Embryonic facial prominence (tissue), 1 donor: ENCODE data around the gene BTF3L4.
"Not testable (repeated sequence)": the region's sequence is repeated elsewhere in the genome, so short reads cannot be mapped to it uniquely, and the experiment has no call there.

Experiments used
- DNase-seq: peaks from one replicate; pipeline ENCODE4 v3.0.0-alpha.2; 2016; ENCODE audit errors: extremely low spot score

Gene BTF3L4

DNA sequence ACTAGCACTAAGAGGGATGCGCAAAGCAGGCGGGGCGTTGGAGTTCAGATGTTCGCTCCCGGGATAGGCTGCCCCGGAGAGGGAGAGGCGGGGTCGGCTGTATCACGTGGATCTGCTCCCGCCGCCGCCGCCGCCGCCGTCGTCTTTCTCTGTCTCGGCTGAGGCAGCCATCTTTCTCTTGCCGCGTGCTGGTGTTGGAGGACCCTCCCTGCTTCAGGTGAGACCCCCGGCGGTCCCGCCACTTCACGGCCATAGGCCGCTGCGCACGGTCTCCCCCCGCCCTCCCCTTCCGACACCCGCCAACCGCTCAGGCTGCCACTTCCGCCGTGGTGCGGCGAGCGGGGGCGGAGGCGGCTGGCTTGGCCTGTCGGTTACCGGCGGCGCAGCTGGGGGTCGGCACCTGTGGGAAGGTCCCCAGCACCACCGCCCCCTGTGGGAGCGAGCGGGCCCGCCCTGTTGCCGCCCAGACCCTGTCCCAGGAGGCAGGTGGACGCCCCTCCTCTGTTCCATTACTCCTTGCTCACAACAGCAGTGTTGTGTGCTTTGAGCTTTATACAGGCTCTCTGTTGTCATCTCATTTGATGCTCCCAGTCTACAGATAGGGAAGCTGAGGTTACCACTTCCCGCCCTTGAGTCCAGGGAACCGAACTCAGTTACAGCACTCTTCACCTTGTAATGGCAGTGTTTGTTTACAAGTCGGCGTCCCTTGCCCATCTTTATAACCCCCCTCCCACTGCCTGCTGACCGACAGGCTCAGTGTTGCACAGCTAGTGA, at the start of gene BTF3L4:
TSS of gene BTF3L4 (plus strand) at position 133 of the 774 bp plus-strand sequence. CDS start 3,553 bp downstream, outside the sequence.
- DNase-seq = peak; percentile 93

DNA sequence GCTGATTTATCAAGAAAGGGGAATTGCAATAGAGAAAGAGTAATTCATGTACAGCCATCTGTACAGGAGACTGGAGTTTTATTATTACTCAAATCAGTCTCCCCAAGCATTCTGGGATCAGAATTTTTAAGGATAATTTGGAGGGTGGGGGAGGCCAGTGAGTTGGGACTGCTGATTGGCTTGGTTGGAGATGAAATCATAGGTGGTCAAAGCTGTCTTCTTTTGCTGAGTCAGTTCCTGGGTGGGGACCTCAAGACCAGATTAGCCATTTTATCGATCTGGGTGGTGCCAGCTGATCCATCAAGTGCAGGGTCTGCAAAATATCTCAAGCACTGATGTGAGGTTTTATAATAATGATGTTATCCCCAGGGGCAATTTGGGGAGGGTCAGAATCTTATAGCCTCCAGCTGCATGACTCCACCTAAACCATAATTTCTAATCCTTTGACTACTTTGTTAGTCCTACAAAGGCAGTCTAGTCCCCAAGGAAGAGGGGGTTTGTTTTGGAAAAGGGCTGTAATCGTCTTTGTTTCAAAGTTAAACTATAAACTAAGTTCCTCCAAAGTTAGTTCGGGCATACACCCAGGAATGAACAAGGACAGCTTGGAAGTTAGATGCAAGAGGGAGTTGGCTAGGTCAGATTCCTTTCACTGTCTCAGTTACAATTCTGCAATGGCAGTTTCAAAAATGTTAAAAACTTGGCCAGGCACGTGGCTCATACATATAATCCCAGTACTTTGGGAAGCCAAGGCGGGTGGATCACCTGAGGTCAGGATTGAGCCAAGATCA, 48.7 kb upstream of the BTF3L4 start:
- DNase-seq = no peak

- DNase-seq = no peak
These were observed 47.9 kb upstream of the BTF3L4 start for GRCh38 chr1:52008071-52008809.

- no peak for DNase-seq
These were observed 34.0 kb upstream of the BTF3L4 start for GRCh38 chr1:52022133-52022532.

DNA sequence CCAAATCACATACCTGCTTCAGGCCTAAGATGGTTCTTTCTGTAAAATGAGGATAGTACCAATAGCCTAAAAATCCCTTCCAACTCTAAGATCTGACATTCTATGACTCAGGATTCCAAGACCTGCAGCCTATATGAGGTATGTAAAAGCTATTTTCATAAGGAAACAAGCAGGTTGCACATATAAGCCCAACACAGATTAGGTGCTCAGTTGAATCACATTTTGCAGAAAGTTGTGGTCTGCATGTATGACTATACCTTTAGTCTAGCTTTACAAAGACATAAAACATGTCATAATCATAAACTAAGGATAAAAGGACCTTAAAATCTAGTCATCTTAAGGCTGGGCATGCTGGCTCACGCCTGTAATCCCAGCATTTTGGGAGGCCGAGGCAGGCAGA, 29.8 kb upstream of the BTF3L4 start:
- DNase-seq = no peak

- no peak for DNase-seq
These were observed 27.8 kb upstream of the BTF3L4 start for GRCh38 chr1:52028328-52028727.

GRCh38 chr1:52028839-52029238, 27.3 kb upstream of the BTF3L4 start:
- not testable (repeated sequence) for DNase-seq

- no peak for DNase-seq
These were observed 23.8 kb upstream of the BTF3L4 start for GRCh38 chr1:52032124-52032784.

GRCh38 chr1:52032785-52033131, 23.3 kb upstream of the BTF3L4 start:
- DNase-seq = no peak

DNA sequence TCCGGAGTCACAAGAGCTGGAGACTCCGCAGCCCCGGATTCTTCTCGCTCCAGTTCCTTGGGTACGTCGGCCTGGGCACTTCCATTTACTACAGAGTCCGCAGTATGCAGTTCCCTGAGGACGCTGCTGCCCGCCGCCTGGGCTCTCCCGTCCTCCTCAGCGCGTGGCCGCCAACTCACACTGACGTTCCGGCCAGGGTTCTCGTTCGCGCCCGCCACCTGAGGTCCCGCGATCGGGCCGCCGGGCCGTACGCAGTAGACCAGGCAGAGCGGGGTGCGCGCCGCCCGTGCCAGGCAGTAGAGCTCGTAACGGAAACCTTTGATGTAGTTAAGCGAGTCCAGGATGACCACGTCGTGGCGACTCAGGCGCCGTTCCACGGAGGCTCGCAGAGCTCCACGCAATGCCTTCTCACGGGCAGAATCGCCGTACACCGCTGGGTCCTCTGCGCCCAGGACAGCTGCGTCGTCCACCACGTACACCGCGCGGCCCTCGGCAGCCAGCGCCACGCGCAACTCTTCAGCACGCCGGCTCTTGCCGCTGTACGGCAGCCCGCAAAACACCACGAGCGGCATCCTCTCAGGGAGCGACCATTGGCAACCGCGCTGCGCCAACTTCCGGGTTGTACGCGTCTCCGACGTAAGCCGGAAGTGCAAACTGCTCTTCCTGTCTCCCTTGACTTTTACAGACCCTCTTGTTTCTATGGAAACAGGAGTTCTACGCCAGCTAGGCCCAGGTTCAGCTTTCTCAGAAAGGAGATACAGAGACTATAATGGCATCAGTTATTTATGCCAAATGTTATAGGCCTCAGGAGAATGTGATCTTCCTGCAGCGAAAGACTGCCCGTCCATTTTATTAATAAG, 22.7 kb upstream of the BTF3L4 start, which contains the start of gene KTI12:
TSS of gene KTI12 (minus strand) at position 621 of the 860 bp plus-strand sequence. CDS start at position 572, 49 bp downstream.
- DNase-seq = peak; percentile 89

GRCh38 chr1:52034050-52034384, 22.1 kb upstream of the BTF3L4 start:
- DNase-seq = no peak

DNA sequence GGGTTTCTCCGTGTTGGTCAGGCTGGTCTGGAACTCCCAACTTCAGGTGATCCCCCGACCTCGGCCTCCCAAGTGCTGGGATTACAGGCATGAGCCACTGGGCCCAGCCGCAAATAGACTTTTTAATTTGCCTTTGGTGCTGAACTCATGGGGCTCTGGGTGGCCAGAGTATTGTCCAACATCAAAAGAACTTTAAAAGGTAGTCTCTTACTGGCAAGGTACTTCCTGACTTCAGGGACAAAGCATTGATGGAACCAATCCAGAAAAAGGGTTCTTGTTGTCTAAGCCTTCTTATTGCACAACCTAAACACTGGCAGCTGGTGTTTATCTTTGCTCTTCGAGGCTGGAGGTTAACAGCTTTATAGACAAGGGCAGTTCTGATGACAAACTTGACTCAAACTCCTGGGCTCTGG, 18.7 kb upstream of the BTF3L4 start:
- no peak for DNase-seq

GRCh38 chr1:52037909-52038308, 18.2 kb upstream of the BTF3L4 start:
- no peak for DNase-seq

- DNase-seq = no peak
These were observed 14.4 kb upstream of the BTF3L4 start for GRCh38 chr1:52041551-52042185.

DNA sequence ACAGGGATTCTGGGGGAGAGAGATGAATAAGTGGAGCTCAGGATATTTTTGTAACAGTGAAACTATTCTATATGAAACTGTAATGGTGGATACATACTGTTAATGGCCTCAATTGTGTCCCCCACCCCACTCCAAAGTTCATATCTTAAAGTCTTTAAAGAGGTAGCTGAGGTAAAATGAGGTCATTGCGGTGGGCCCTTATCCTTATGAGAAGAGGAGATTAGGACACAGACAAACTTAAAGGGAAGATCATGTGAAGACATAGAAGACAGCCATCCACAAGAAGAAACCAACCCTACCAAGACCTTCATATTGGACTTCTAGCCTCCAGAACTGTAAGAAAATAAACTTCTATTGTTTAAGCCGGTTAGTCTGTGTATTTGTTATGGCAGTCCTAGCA, 10.9 kb upstream of the BTF3L4 start:
- no peak for DNase-seq

- not testable (repeated sequence) for DNase-seq
These were observed 10.4 kb upstream of the BTF3L4 start for GRCh38 chr1:52045666-52046195.

GRCh38 chr1:52049337-52049736, 6.8 kb upstream of the BTF3L4 start:
- not testable (repeated sequence) for DNase-seq

GRCh38 chr1:52053862-52054261, 2.2 kb upstream of the BTF3L4 start:
- no peak for DNase-seq

- no peak for DNase-seq
These were observed 1.5 kb upstream of the BTF3L4 start for GRCh38 chr1:52054496-52055065.
